Breast epithelium (tissue), 4 donors: ENCODE results near the gene JPH3. TPM values are rescaled to one million over a fixed set of nuclear protein-coding genes. Genes with fewer than 3 reads are reported as not detected.

ENCODE experiments used
- DNase-seq, 2 donors: peaks; one replicate each; pipeline ENCODE4 v3.0.0-alpha.2; 2019; ENCODE audit warnings: low spot score in 2 of 2
- H3K27ac ChIP-seq, 2 donors: fragments of 200-600 bp; sonication (generic) in 1 of 2; one replicate each; pipeline ENCODE4 v1.5.1; 2016 to 2019; ENCODE audit warnings: mild to moderate bottlenecking in 1 of 2
- H3K27me3 ChIP-seq, 2 donors: fragments of 200-600 bp; sonication (generic) in 1 of 2; one replicate each; pipeline versions ENCODE4 v1.5.1 to v1.6.0; 2017 to 2019; ENCODE audit warnings: control low read depth in 1 of 2, mild to moderate bottlenecking in 1 of 2
- H3K36me3 ChIP-seq: fragments of 200-600 bp; one replicate; pipeline ENCODE4 v1.5.1; 2019
- H3K4me1 ChIP-seq, 2 donors: fragments of 200-600 bp; sonication (generic); one replicate each; pipeline ENCODE4 v1.5.1; 2016 to 2019; ENCODE audit warnings: control low read depth in 1 of 2
- H3K4me3 ChIP-seq, 3 donors: fragments of 200-600 bp; sonication (generic); 1 replicate in 2 of 3; 2 replicates in 1 of 3; pipeline ENCODE4 v1.5.1; 2016 to 2019; ENCODE audit warnings: mild to moderate bottlenecking in 3 of 3, moderate library complexity in 2 of 3
- H3K9me3 ChIP-seq, 2 donors: fragments of 200-600 bp; sonication (generic) in 1 of 2; one replicate each; pipeline ENCODE4 v1.5.1; 2016 to 2019; ENCODE audit warnings: control low read depth in 1 of 2
- CTCF ChIP-seq, 3 donors: fragments of 450-650 bp; IDR thresholded peaks; one replicate each; pipeline ENCODE4 v1.5.1; 2016 to 2017; ENCODE audit warnings: antibody characterized with exemption in 3 of 3, mild to moderate bottlenecking in 3 of 3, moderate library complexity in 3 of 3
- POLR2A ChIP-seq: fragments of 450-650 bp; IDR thresholded peaks from one replicate; pipeline ENCODE4 v1.6.1; 2016; ENCODE audit warnings: antibody characterized with exemption, mild to moderate bottlenecking, moderate library complexity
- POLR2AphosphoS5 ChIP-seq, 3 donors: sonication (generic); formaldehyde crosslinking; IDR thresholded peaks; one replicate each; pipeline ENCODE4 v1.6.1; 2017; ENCODE audit warnings: antibody characterized with exemption in 3 of 3
- intact Hi-C: fragments of 100-400 bp; cut with DNase I; formaldehyde crosslinking; loops from one replicate; pipeline ENCODE4 v1.15.1; 2023; ENCODE audit warnings: low total_unique reads
- total RNA-seq, 3 donors: library from RNA; depleted of rRNA; stranded (reverse); fragments of >200 nt; gene quantifications; one replicate each; pipeline ENCODE4 v1.1.0, GENCODE V29; 2016

JPH3 gene
- total RNA-seq, 3 donors from 2014 or later = 0.33 TPM; not detected in 2

- Histone ChIP-seq H3K4me3 (no peak overlapping the region), H3K4me1 (no peaks in the 10 kb centered on the region), H3K27me3 (no peaks in the 10 kb centered on the region), H3K36me3 (no peaks in the 10 kb centered on the region), H3K9me3 (no peaks in the 10 kb centered on the region), H3K27ac (no peak overlapping the region)
- TF ChIP-seq CTCF (IDR thresholded peaks at IDR 0.05) = no peak
- no peak for TF ChIP-seq POLR2AphosphoS5 (IDR thresholded peaks at IDR 0.05)
- no peak for TF ChIP-seq POLR2A
- no peak for DNase-seq
- intact Hi-C loops = no loop called here
Measured at GRCh38 chr16:87731607-87732006, 129.3 kb downstream of the JPH3 start.

- no peak overlapping the region for H3K4me3 ChIP-seq
- intact Hi-C loops = no loop called here
- no peak overlapping the region for H3K27ac ChIP-seq
- no peak for DNase-seq
- no peaks in the 10 kb centered on the region for H3K4me1 ChIP-seq
- no peaks in the 10 kb centered on the region for H3K9me3 ChIP-seq
- H3K36me3 ChIP-seq = no peaks in the 10 kb centered on the region
- TF ChIP-seq CTCF (IDR thresholded peaks at IDR 0.05) = no peak
- no peak for TF ChIP-seq POLR2AphosphoS5 (IDR thresholded peaks at IDR 0.05)
- TF ChIP-seq POLR2A = no peak
- no peaks in the 10 kb centered on the region for H3K27me3 ChIP-seq
Measured at GRCh38 chr16:87733190-87733589, 130.9 kb downstream of the JPH3 start.

GRCh38 chr16:87734644-87735043 lies 132.3 kb downstream of the JPH3 start:
- Histone ChIP-seq H3K4me3 (no peak overlapping the region), H3K9me3 (no peaks in the 10 kb centered on the region), H3K36me3 (no peaks in the 10 kb centered on the region), H3K4me1 (no peaks in the 10 kb centered on the region), H3K27ac (no peak overlapping the region), H3K27me3 (no peaks in the 10 kb centered on the region)
- no peak for TF ChIP-seq POLR2AphosphoS5 (IDR thresholded peaks at IDR 0.05)
- no peak for TF ChIP-seq POLR2A
- TF ChIP-seq CTCF (IDR thresholded peaks at IDR 0.05) = no peak
- no peak for DNase-seq
- intact Hi-C loops = no loop called here

GRCh38 chr16:87735270-87736007 lies 133.1 kb downstream of the JPH3 start:
- intact Hi-C loops = no loop called here
- Histone ChIP-seq H3K36me3 (no peaks in the 10 kb centered on the region), H3K4me1 (no peaks in the 10 kb centered on the region), H3K9me3 (no peaks in the 10 kb centered on the region), H3K27me3 (no peaks in the 10 kb centered on the region), H3K4me3 (no peak overlapping the region), H3K27ac (no peak overlapping the region)
- no peak for TF ChIP-seq CTCF (IDR thresholded peaks at IDR 0.05)
- TF ChIP-seq POLR2AphosphoS5 (IDR thresholded peaks at IDR 0.05) = no peak
- TF ChIP-seq POLR2A = no peak
- DNase-seq = no peak

GRCh38 chr16:87736008-87736382 lies 133.7 kb downstream of the JPH3 start:
- Histone ChIP-seq H3K27me3 (no peaks in the 10 kb centered on the region), H3K9me3 (no peaks in the 10 kb centered on the region), H3K4me3 (no peak overlapping the region), H3K36me3 (no peaks in the 10 kb centered on the region), H3K4me1 (no peaks in the 10 kb centered on the region), H3K27ac (no peak overlapping the region)
- no peak for TF ChIP-seq POLR2AphosphoS5 (IDR thresholded peaks at IDR 0.05)
- TF ChIP-seq CTCF (IDR thresholded peaks at IDR 0.05) = no peak
- TF ChIP-seq POLR2A = no peak
- intact Hi-C loops = no loop called here
- no peak for DNase-seq
